Small intestine (tissue), 7 donors: ENCODE measurements around the gene LAD1. TPM values are rescaled to one million over a fixed set of nuclear protein-coding genes. Genes with fewer than 3 reads are reported as not detected.

Experiments
- DNase-seq, 2 donors: peaks; one replicate each; pipeline versions ENCODE4 v3.0.0 to v3.0.0-alpha.2; 2013
- FAIRE-seq: peaks from 2 replicates; lab custom pipeline; 2012; peaks lifted over from hg19 to GRCh38; lab: Jason Lieb, UNC
- H3K27ac ChIP-seq, 3 donors: one replicate each; pipeline ENCODE4 v1.5.1; 2013; ENCODE audit warnings: low read length in 2 of 3, mild to moderate bottlenecking in 2 of 3, control low read depth in 1 of 3, inconsistent platforms in 1 of 3, low read depth in 1 of 3, moderate library complexity in 1 of 3
- H3K27me3 ChIP-seq, 3 donors: one replicate each; pipeline ENCODE4 v1.6.1; 2013; ENCODE audit warnings: low read length in 3 of 3, inconsistent platforms in 1 of 3; ENCODE audit not compliant: control insufficient read depth in 3 of 3, insufficient read depth in 3 of 3
- H3K36me3 ChIP-seq, 3 donors: one replicate each; pipeline ENCODE4 v1.6.1; 2013; ENCODE audit warnings: low read length in 3 of 3, inconsistent platforms in 1 of 3, low read depth in 1 of 3, mild to moderate bottlenecking in 1 of 3, moderate library complexity in 1 of 3; ENCODE audit not compliant: control insufficient read depth in 3 of 3, insufficient read depth in 2 of 3
- H3K4me1 ChIP-seq, 3 donors: one replicate each; pipeline ENCODE4 v1.6.1; 2013; ENCODE audit warnings: low read length in 2 of 3, inconsistent platforms in 1 of 3, low read depth in 1 of 3, mild to moderate bottlenecking in 1 of 3, moderate library complexity in 1 of 3; ENCODE audit not compliant: control insufficient read depth in 3 of 3, insufficient read depth in 2 of 3
- H3K4me3 ChIP-seq, 3 donors: one replicate each; pipeline ENCODE4 v1.5.1; 2013; ENCODE audit warnings: low read length in 3 of 3, control low read depth in 1 of 3, inconsistent platforms in 1 of 3, low read depth in 1 of 3, mild to moderate bottlenecking in 1 of 3, moderate library complexity in 1 of 3
- H3K9me3 ChIP-seq, 2 donors: one replicate each; pipeline ENCODE4 v1.6.1; 2013; ENCODE audit warnings: low read depth in 1 of 2, low read length in 1 of 2; ENCODE audit not compliant: control insufficient read depth in 2 of 2, insufficient read depth in 1 of 2
- WGBS, 3 donors: extraction: QIAGEN DNeasy Blood & Tissue Kit; methylation state at CpG; one replicate each; pipeline ENCODE4 v1.1.7; 2013; 5-methylcytosine and 5-hydroxymethylcytosine counted together
- polyA plus RNA-seq, 4 donors: library from polyadenylated mRNA; stranded (reverse) in 3 of 4; unstranded in 1 of 4; fragments of 200-250 nt in 3 of 4; fragments of 120-200 nt in 1 of 4; gene quantifications; one replicate each; pipeline versions ENCODE4 v1.2.1 to v1.2.3, GENCODE V29; 2013
- donor health status: healthy with polysubstance abuse.
- donor health status: control.
- donor health status: control.
- donor health status: Bipolar disorder and iron deficiency.
- donor health status: healthy.

The LAD1 gene
- polyA plus RNA-seq, 4 donors, result 108 to 138 (median 131) TPM

DNA sequence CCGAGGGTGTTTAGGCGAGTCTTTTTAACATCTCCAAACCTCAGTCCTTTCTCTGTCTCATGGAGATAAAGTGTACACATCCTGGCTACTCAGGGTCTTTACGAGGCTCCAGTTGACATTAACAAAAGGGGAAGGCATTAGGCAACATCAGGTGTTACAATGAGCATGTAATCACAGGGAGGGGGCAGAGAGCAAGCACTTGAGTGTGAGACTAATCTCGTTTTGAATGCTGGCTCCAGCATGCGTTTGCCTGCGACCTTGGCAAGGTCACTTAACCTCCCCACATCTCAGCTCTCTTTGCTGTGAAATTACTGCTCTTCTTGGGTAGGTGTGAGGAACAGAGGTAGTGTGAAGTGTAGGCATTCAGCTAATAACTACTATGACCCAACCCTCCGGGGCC is 24.8 kb downstream of the LAD1 start:
- no peak for FAIRE-seq

DNA sequence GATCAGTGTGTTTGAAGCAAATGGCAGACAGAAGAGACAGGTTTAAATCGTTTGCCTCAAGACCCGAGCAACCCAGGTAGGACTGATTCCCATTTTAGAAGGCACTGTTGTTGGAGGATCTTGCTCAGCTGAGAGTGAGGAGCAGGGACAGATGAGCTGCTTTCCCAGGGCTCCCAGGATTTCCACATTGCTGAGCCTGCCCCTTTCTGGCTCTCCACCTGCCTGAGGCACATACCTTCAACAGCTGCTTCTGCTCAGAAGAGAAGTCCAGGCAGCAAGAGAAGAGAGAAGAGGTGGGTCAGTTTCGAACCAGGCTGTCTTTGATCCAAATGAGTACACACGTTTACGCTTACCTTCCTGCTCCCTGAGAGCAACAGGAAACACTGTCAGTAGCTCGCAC is 27.3 kb downstream of the LAD1 start:
- DNase-seq (no peak), FAIRE-seq (no peak)
- Histone ChIP-seq H3K9me3 (no peaks in the 10 kb centered on the region), H3K36me3 (no peaks in the 10 kb centered on the region), H3K4me3 (no peak overlapping the region), H3K4me1 (peaks cover 0 to 3% (median 0%) of the 10 kb centered on the region in 3 donors), H3K27me3 (peaks cover 0 to 61% (median 0%) of the 10 kb centered on the region in 3 donors), H3K27ac (no peak overlapping the region)
- 51 to 64% (median 58%) methylated on average over 6 of the region's 6 CpGs for WGBS, 3 donors

More for the DNA sequence above, 24.8 kb downstream of the LAD1 start:
- Histone ChIP-seq H3K9me3 (no peaks in the 10 kb centered on the region), H3K36me3 (peaks cover 0 to 2% (median 0%) of the 10 kb centered on the region in 3 donors), H3K4me3 (no peak overlapping the region), H3K27ac (no peak overlapping the region), H3K4me1 (peaks cover 0 to 10% (median 0%) of the 10 kb centered on the region in 3 donors), H3K27me3 (peaks cover 0 to 49% (median 0%) of the 10 kb centered on the region in 3 donors)
- DNase-seq, result no peak
- WGBS, 3 donors, result 12 to 34% (median 17%) methylated on average over 7 of the region's 7 CpGs

DNA sequence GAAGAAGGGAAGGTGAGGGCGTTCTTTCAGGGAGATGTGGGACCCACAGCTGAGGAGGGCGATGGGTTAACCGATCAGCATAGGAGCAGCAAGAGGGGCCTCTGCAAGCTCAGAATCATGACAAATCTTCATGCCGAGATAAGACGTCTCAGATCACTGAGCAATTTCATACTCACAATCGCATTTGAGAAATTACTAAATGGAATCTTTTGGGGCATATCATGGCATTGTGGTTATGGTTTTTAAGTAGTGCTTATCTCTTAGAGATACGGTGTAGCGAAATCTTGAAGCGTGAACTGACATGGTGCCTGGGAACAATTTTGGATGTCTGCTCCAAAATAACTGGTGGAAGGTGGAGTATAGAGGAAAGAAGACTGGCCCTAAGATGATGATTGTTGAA is 27.8 kb downstream of the LAD1 start:
- no peak overlapping the region for H3K4me3 ChIP-seq
- no peak overlapping the region for H3K27ac ChIP-seq
- FAIRE-seq (no peak), DNase-seq (no peak)
- 60 to 74% (median 71%) methylated on average over 9 of the region's 9 CpGs for WGBS, 3 donors
- H3K36me3 ChIP-seq, result no peaks in the 10 kb centered on the region
- peaks cover 0 to 65% (median 0%) of the 10 kb centered on the region in 3 donors for H3K27me3 ChIP-seq
- no peaks in the 10 kb centered on the region for H3K9me3 ChIP-seq
- no peaks in the 10 kb centered on the region for H3K4me1 ChIP-seq

DNA sequence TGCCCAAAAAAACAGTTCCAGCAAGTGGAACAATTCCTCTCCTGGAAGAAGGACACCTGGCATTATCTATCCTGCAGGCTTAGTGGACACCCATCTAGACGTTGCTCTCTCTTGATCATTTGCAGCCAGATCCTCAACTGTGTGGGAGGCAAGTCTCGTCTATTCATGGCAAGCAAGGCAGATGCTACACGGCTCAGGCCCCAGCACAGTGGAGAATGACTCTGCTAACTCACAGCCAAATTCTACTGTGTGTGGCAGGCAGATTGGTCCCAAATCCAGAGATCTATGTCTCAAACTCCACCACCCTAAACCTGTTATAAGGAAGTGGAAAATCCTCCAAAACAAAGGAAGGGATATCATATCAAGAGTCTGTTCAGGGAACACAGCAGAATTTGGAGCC is 28.6 kb downstream of the LAD1 start:
- Histone ChIP-seq H3K36me3 (no peaks in the 10 kb centered on the region), H3K27ac (no peak overlapping the region), H3K9me3 (no peaks in the 10 kb centered on the region), H3K4me1 (no peaks in the 10 kb centered on the region), H3K27me3 (peaks cover 0 to 57% (median 0%) of the 10 kb centered on the region in 3 donors), H3K4me3 (no peak overlapping the region)
- DNase-seq, result no peak
- no peak for FAIRE-seq
- 54 to 67% (median 61%) methylated on average over 3 of the region's 3 CpGs for WGBS, 3 donors

DNA sequence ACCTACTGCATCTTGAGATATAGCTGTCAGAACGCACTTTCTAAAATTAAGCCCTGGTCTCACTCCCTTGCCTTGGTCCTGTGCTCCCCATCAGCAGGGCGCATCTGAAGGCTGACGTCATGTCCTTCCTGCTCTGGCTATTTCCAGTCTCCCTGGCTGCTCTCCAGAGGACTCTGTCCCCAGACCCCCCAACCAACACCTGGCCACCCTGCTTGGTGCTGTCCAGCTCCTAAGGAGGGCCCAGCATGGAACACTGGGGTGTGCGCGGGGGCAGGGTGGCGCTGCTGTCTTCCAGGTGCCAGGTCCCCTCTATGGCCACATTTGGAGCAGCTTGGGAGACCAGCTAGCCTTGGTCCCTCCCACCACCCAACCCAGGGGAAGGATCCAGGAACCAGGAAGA is 29.9 kb downstream of the LAD1 start:
- WGBS, 3 donors, result 54 to 73% (median 59%) methylated on average over 6 of the region's 6 CpGs
- H3K27me3 ChIP-seq, result peaks cover 0 to 56% (median 0%) of the 10 kb centered on the region in 3 donors
- H3K4me1 ChIP-seq, result no peaks in the 10 kb centered on the region
- H3K27ac ChIP-seq, result no peak overlapping the region
- DNase-seq (no peak), FAIRE-seq (no peak)
- H3K9me3 ChIP-seq, result no peaks in the 10 kb centered on the region
- no peaks in the 10 kb centered on the region for H3K36me3 ChIP-seq
- no peak overlapping the region for H3K4me3 ChIP-seq

DNA sequence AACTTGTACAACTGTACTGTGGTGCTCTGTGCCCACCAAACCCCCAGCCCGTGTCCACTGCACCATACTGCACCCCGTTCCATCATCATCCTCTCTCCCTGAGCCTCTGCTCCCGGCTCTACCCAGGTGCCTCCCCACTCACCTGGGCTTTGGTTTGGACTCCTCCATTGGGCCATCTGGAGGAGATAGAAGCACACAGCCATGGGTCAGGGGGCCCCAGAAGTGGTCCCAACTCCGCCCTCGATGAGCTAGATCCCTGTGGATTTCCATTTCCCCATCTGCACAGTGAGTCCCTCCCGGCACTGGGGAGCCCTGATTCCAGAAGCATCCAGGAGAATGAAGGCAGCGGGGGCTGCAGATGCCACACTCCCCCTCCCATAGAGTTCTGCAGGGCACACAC is 32.4 kb downstream of the LAD1 start:
- H3K9me3 ChIP-seq, result no peaks in the 10 kb centered on the region
- H3K27me3 ChIP-seq, result peaks cover 0 to 44% (median 0%) of the 10 kb centered on the region in 3 donors
- no peak for DNase-seq
- no peak overlapping the region for H3K4me3 ChIP-seq
- no peak for FAIRE-seq
- H3K36me3 ChIP-seq, result no peaks in the 10 kb centered on the region
- 72 to 77% (median 76%) methylated on average over 7 of the region's 7 CpGs for WGBS, 3 donors
- H3K4me1 ChIP-seq, result no peaks in the 10 kb centered on the region
- no peak overlapping the region for H3K27ac ChIP-seq

DNA sequence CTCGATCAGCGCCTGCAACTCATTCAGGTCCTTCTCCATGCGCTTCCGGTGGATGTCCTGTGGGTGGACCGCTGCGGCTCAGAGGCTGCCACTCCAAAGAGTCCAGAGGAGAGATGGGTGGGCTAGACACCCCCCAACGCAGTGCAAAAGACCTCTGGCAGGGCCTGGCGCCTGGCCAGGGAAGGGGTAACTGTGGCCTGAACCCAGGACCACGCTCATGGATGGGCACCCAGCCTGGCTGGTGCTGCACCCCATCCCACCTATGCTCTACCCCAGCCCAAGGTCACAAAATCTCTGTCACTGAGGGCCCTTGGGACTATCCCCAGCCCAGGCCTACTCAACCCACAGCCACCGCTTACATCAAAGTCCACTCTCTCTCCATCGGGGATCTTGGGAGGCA is 33.9 kb downstream of the LAD1 start:
- H3K4me1 ChIP-seq, result no peaks in the 10 kb centered on the region
- no peaks in the 10 kb centered on the region for H3K36me3 ChIP-seq
- FAIRE-seq, result no peak
- H3K9me3 ChIP-seq, result no peaks in the 10 kb centered on the region
- DNase-seq, result no peak
- H3K27me3 ChIP-seq, result peaks cover 0 to 32% (median 0%) of the 10 kb centered on the region in 3 donors
- 81 to 87% (median 83%) methylated on average over 10 to 11 of the region's 11 CpGs for WGBS, 3 donors
- no peak overlapping the region for H3K4me3 ChIP-seq
- no peak overlapping the region for H3K27ac ChIP-seq

DNA sequence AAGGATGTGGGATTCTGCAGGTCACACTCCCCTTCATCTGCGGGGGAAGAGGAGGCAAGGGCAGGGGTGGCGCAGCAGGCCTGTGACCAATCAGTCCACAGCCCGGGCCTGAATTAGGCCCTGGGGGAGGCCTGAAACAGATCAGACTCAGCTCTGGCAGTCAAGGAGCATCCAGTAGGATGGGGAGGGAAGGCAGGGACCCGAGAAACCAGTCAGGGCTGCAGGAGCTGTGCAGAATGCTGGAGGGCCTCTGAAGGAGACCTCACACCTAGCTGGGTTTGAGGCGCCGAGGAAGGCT is 34.4 kb downstream of the LAD1 start:
- Histone ChIP-seq H3K27me3 (peaks cover 0 to 29% (median 0%) of the 10 kb centered on the region in 3 donors), H3K4me1 (no peaks in the 10 kb centered on the region), H3K27ac (no peak overlapping the region), H3K36me3 (no peaks in the 10 kb centered on the region), H3K9me3 (no peaks in the 10 kb centered on the region), H3K4me3 (no peak overlapping the region)
- no peak for FAIRE-seq
- 77 to 87% (median 86%) methylated on average over 6 of the region's 6 CpGs for WGBS, 3 donors
- no peak for DNase-seq

DNA sequence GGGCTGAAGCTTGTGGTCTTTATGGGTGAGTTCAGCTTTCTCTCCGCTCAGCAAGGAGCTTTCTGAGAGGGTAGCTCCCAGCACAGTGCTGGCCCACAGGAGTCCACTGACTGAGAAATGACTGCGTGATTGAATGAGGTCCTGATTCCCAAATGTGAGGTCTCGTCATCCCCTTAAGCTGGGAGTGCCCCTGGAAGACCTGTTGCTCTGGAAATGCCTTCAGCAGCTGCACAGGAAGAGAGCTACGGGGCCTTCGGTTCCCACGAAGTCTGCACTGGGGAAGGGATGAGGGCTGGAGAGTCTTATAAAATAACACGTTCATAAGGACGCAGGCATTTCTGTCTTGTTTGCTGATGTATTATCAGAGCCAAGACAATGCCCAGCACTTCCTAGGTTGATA is 35.7 kb downstream of the LAD1 start:
- Histone ChIP-seq H3K27ac (no peak overlapping the region), H3K36me3 (no peaks in the 10 kb centered on the region), H3K27me3 (peaks cover 0 to 16% (median 0%) of the 10 kb centered on the region in 3 donors), H3K9me3 (no peaks in the 10 kb centered on the region), H3K4me3 (no peak overlapping the region), H3K4me1 (no peaks in the 10 kb centered on the region)
- no peak for DNase-seq
- FAIRE-seq, result no peak
- WGBS, 3 donors, result 71 to 82% (median 78%) methylated on average over 8 of the region's 8 CpGs
